GM20431 (cell line): ENCODE measurements around the gene NFKB1.
"Not testable (repeated sequence)": the region's sequence is repeated elsewhere in the genome, so short reads cannot be mapped to it uniquely, and the experiment has no call there.

Experiments used
- in situ Hi-C: fragments of 300-500 bp; cut with MseI, MboI; formaldehyde crosslinking; loops from one replicate; pipeline ENCODE4 v1.15.0; 2020; ENCODE audit warnings: low sequenced_read_pairs; ENCODE audit not compliant: unreplicated experiment

Gene NFKB1

DNA sequence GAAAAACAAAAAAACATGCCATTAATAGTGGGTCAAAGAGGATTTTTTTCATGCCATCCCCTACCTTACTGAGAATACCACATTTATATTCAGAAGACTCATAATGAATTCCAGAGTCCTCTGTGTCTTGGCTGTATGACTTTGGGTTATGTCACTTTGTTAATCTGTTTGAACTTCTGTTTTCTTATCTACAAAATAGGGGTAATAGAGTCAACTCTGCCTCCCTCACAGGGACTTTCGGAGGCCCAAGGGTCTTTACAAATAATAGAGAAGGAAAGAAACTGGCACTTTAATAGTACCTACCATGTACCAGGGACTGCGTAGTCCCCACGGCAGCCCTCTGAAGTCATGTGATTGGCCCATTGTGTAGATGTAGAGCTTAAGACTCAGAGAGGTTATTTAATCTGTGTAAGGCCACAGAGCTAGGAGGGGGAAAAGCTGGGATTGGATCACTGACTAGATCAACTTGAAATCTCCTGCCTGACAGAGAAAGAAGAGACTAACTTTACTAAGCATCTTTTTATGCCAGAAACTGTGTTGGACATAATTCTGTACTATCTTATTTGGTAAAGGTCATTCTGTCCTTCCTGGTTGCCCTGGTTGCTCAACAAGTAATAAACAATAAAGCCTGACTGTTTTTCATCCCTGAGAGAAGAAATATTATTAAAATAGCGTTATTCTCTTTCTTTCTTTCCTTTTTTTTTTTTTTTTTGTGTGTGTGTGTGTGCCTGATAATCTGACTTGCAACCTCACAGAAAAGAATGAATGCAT, 59.6 kb downstream of the NFKB1 start:
- in situ Hi-C loops, result no loop called here

GRCh38 chr4:102563000-102563399, 61.8 kb downstream of the NFKB1 start:
- in situ Hi-C loops, result no loop called here

- in situ Hi-C loops, result no loop called here
Observed at GRCh38 chr4:102564399-102565059, 63.4 kb downstream of the NFKB1 start.

- in situ Hi-C loops, result no loop called here
Observed at GRCh38 chr4:102565696-102566095, 64.5 kb downstream of the NFKB1 start.

- in situ Hi-C loops, result no loop called here
Observed at GRCh38 chr4:102566426-102566825, 65.3 kb downstream of the NFKB1 start.

DNA sequence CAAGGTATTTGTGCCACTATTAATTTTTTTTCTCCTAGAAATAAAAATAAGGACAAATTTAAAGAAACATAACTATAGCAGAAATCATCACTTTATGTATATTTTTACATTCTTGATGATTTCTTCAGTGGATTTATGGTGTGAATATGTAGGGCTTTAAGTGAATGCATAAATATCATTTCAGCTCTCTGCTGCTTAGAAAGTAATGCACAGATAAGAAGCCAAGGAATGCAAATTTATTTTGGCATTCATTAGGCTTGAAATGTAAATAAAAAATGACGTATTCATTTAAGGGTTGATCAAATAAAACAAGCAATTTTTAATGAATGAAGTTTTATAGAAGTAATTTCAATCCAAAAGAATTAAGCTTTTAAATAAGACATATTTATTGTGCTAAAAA, 66.3 kb downstream of the NFKB1 start:
- in situ Hi-C loops, result no loop called here

GRCh38 chr4:102569200-102569599, 68.0 kb downstream of the NFKB1 start:
- in situ Hi-C loops, result no loop called here

- in situ Hi-C loops, result not testable (repeated sequence)
Observed at GRCh38 chr4:102570211-102570610, 69.1 kb downstream of the NFKB1 start.

DNA sequence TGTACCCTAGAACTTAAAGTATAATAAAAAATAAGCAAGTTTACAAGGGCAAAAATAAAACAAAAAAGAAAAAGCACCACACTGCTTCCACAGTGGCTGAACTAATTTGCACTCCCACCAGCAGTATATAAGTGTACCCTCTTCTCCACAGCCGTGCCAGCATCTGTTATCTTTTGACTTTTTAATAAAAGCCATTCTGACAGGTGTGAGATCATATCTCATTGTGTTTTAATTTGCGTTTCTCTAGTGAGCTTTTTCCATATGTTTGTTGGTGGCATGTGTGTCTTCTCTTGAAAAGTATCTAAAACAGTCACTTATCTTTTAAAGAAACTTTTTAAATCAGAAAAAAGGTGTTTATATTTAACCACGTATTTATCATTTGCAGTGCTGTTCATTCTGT, 71.3 kb downstream of the NFKB1 start:
- in situ Hi-C loops, result no loop called here

GRCh38 chr4:102574317-102574716, 73.2 kb downstream of the NFKB1 start:
- in situ Hi-C loops, result no loop called here

- in situ Hi-C loops, result no loop called here
Observed at GRCh38 chr4:102575369-102576129, 74.4 kb downstream of the NFKB1 start.

GRCh38 chr4:102578270-102578669, 77.1 kb downstream of the NFKB1 start:
- in situ Hi-C loops, result no loop called here

DNA sequence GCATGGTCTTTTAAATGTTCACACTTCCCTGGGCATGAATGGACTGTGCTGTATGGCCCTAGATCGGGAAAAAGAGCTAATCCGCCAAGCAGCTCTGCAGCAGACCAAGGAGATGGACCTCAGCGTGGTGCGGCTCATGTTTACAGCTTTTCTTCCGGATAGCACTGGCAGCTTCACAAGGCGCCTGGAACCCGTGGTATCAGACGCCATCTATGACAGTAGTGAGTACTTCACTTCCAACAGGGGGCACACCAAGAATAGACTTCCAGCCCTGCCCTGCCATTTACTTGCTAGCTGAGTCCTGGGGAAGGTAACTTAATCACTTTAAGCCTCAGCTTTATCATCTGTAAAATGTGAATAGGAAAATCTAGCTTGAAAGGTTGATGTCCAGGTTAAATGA, 77.7 kb downstream of the NFKB1 start:
- in situ Hi-C loops, result no loop called here

GRCh38 chr4:102579794-102580462, 78.8 kb downstream of the NFKB1 start:
- in situ Hi-C loops, result no loop called here

GRCh38 chr4:102580463-102580842, 79.3 kb downstream of the NFKB1 start:
- in situ Hi-C loops, result no loop called here

GRCh38 chr4:102584091-102584490, 82.9 kb downstream of the NFKB1 start:
- in situ Hi-C loops, result no loop called here

GRCh38 chr4:102585329-102585728, 84.2 kb downstream of the NFKB1 start:
- in situ Hi-C loops, result no loop called here

DNA sequence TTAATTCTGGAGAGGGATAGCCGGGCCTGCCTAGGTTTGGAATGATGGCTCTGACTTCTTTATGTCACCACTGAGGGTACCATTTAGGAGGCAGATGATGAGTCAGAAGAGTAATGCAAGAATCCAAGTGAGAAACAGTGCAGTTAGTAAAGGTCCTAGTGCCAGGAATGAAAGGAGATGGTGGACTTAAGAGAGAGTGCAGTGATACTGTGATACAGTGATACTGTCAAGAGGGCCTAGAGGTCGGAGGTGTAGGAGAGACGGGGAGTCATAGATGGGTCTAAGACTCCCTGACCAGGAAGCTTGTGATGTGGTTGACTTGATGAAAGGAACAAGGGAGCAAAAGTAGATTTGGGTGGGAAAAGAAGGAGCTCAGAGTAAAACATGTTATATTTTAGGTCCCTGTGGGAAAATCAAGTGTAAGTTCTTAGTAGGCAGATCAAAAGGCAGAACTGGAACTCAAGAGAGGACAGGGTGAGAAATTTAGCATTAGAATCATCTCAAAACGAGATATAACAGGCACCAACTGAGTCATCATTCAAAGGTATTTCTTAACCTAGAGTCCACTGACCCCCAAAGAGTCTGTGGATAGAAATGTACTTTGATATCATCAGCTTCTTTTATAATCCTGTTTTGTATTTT, 85.0 kb downstream of the NFKB1 start:
- in situ Hi-C loops, result no loop called here

DNA sequence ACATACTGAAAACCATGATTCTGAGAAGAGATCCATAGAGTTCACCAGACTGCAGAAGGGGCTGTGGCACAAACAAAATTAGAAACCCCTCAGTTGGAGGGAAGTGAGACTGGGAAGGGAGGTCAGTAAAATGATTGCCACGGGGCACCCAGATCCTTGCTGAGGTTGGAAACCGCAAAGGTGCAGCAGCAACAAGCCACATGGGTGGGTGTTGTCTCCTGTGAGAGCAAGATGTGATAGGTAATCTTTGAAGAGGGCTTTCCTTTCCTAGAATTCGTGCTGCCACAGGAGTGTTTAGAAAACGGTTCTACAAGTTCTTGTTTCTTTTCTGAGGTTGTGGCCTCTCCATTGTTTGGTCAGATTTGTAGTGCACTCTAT, 85.5 kb downstream of the NFKB1 start:
- in situ Hi-C loops, result no loop called here

DNA sequence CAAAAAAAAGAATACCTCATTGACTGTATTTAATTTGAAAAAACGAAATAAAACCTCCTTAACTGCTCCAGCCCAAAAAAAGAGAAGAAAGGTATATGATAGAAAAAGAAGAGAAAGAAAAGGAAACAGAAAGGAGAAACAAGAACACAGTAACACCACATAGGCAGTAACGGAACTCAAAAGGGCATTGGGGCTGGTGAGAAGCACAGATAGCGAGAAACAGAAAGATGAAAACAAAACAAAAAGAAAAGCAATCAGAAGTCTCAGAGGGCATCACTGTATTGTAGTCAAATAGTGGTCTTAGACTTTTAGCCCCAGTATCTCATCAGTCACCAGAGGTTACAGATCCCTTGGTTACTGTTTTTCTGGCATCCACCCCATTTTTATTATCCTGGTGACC, 88.6 kb downstream of the NFKB1 start:
- in situ Hi-C loops, result no loop called here
